PFSK-1 (cell line): Measurements from ENCODE around the gene RBKS.

Source experiments
- FOXP2 ChIP-seq: optimal IDR thresholded peaks from 2 replicates; pipeline ENCODE3; 2011; ENCODE audit warnings: borderline replicate concordance, control low read depth, inconsistent platforms; ENCODE audit not compliant: insufficient read depth; ENCODE audit errors: extremely low read length, extremely low read depth
- POLR2AphosphoS5 ChIP-seq: IDR thresholded peaks from 2 replicates; pipeline ENCODE4 v1.6.1; 2012; ENCODE audit warnings: low read depth, mild to moderate bottlenecking, control low read depth, low read length, moderate library complexity
- SIN3A ChIP-seq: IDR thresholded peaks from 2 replicates; pipeline ENCODE4 v1.6.1; 2012; ENCODE audit warnings: mild to moderate bottlenecking, low read length, moderate library complexity, borderline replicate concordance; ENCODE audit not compliant: insufficient read depth
- TAF1 ChIP-seq: IDR thresholded peaks from 2 replicates; pipeline ENCODE4 v1.6.1; 2012; ENCODE audit warnings: low read length, control low read depth, borderline replicate concordance; ENCODE audit not compliant: insufficient read depth
- TF ChIP-seq, protein P1 (sequence below), 2 experiments: IDR thresholded peaks; 2 replicates each; pipeline versions ENCODE4 v1.6.1 to v1.8.0; 2011 to 2012; ENCODE audit warnings: low read depth in 2 of 2, low read length in 2 of 2, control low read depth in 1 of 2, inconsistent platforms in 1 of 2, mild to moderate bottlenecking in 1 of 2, moderate library complexity in 1 of 2; ENCODE audit not compliant: insufficient read depth in 1 of 2

Gene RBKS

DNA sequence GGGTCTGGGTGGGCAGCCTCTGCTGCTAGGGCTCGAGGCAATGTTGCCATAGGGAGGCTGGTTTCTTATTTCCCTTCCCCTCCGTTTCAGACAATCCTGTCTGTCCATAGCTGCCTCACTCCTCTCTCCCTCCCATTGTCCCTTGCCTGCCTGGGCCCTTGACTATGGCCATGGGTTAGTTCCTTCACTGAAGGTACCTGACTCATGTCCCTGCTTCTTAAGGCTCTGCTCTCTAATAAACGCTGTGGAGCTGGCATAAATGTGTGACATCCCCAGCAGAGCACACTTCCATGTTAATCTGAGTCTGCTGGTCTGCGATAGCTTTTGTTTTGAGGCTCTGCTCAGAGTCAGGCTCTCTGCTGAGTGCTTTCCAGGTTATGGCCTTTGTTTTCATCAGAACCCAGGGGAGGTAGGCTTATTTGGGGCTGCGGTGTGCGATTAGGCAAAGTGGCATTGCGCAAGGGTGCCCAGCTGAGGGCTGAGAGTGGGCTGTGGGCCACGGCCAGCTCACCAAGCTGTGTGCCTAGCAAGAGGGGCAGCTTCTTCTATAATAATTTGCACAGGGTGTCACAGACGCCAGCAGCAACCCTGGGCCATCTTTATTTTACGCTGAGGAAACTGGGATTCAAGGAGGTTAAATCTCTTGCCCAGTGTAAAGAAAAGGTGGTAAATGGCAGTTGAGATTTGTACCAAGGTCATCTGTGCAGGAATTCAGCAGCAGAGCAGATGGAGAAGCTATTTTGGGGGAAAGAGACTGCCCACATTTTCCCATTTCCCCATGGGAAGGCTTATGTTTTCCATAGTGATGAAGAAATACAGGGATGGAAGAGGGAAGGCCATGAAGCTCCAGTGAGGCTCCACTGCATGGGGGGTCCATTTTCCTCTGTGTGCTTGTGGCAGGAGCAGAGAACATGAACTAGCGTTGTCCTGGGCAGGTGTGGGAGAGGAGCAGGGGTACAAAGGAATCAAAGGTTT lies 93.1 kb downstream of the RBKS start:
- no peak for TF ChIP-seq TAF1

GRCh38 chr2:27795868-27796277 lies 94.3 kb downstream of the RBKS start:
- TF ChIP-seq TAF1 (no peak), SIN3A (no peak), POLR2AphosphoS5 (no peak), FOXP2 (no peak)
- TF ChIP-seq, protein P1, sequence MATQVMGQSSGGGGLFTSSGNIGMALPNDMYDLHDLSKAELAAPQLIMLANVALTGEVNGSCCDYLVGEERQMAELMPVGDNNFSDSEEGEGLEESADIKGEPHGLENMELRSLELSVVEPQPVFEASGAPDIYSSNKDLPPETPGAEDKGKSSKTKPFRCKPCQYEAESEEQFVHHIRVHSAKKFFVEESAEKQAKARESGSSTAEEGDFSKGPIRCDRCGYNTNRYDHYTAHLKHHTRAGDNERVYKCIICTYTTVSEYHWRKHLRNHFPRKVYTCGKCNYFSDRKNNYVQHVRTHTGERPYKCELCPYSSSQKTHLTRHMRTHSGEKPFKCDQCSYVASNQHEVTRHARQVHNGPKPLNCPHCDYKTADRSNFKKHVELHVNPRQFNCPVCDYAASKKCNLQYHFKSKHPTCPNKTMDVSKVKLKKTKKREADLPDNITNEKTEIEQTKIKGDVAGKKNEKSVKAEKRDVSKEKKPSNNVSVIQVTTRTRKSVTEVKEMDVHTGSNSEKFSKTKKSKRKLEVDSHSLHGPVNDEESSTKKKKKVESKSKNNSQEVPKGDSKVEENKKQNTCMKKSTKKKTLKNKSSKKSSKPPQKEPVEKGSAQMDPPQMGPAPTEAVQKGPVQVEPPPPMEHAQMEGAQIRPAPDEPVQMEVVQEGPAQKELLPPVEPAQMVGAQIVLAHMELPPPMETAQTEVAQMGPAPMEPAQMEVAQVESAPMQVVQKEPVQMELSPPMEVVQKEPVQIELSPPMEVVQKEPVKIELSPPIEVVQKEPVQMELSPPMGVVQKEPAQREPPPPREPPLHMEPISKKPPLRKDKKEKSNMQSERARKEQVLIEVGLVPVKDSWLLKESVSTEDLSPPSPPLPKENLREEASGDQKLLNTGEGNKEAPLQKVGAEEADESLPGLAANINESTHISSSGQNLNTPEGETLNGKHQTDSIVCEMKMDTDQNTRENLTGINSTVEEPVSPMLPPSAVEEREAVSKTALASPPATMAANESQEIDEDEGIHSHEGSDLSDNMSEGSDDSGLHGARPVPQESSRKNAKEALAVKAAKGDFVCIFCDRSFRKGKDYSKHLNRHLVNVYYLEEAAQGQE (IDR thresholded peaks at IDR 0.05; ENCODE audit: insufficient read depth in 1 of 2, low read depth in 2 of 2, low read length in 2 of 2) = no peak

GRCh38 chr2:27795093-27795834 lies 94.9 kb downstream of the RBKS start:
- TF ChIP-seq FOXP2 (no peak), POLR2AphosphoS5 (no peak), TAF1 (no peak), SIN3A (no peak)
- TF ChIP-seq, protein P1 (IDR thresholded peaks at IDR 0.05; ENCODE audit: insufficient read depth in 1 of 2, low read depth in 2 of 2, low read length in 2 of 2) = no peak

- TF ChIP-seq, protein P1 (IDR thresholded peaks at IDR 0.05; ENCODE audit: insufficient read depth in 1 of 2, low read depth in 2 of 2, low read length in 2 of 2) = no peak
- no peak for TF ChIP-seq POLR2AphosphoS5
- TF ChIP-seq TAF1 = no peak
- no peak for TF ChIP-seq SIN3A
- no peak for TF ChIP-seq FOXP2
Measured at GRCh38 chr2:27792759-27793158, 97.4 kb downstream of the RBKS start.

- TF ChIP-seq, protein P1 (IDR thresholded peaks at IDR 0.05; ENCODE audit: insufficient read depth in 1 of 2, low read depth in 2 of 2, low read length in 2 of 2) = no peak
- TF ChIP-seq FOXP2 (no peak), TAF1 (no peak), POLR2AphosphoS5 (no peak), SIN3A (no peak)
Measured at GRCh38 chr2:27790796-27791195, 99.4 kb downstream of the RBKS start.
